ENCODE results near the gene HEXD. TPM values are rescaled to one million over a fixed set of nuclear protein-coding genes. Genes with fewer than 3 reads are reported as not detected.
"Not testable (repeated sequence)": the region's sequence is repeated elsewhere in the genome, so short reads cannot be mapped to it uniquely, and the experiment has no call there.

HEXD gene
- total RNA-seq, 2 donors from 2014 or later: 27.7 to 32.0 TPM

DNA sequence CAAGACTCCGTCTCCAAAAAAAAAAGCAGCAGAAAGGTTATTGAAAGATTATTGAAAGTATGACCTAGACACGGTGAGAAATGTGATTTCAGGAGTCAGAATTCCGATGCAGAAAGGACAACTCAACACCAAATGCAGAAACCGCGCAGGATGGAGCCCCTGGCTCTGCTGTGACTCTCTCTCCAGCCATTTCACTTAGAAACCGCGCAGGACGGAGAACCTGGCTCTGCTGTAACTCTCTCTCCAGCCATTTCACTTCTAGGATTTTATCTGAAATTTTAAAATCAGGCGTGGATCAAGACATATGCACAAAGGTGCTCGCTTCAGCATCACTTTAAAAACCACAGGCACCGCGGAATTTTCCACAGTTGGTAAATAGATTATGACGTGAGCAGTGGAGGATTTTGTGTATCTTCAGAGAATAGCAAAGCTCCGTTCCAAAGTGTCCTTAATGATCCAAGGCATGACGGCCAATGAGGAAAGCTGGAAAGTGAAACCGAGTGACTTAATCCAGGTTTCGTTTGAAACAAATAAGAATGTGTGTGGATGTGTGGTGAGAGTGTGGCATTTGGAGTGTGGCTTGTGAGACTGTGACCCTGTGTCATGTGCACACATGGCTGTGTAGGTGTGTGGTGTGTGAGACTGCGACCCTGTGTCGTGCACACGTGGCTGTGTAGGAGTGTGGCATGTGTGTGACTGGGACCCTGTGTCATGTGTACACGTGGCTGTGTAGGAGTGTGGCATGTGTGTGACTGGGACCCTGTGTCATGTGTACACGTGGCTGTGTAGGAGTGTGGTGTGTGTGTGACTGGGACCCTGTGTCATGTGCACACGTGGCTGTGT, 37.1 kb upstream of the HEXD start:
- ATAC-seq: no peak
- intact Hi-C loops (cut with DNase I, micrococcal nuclease): no loop called here
- no peak for DNase-seq

DNA sequence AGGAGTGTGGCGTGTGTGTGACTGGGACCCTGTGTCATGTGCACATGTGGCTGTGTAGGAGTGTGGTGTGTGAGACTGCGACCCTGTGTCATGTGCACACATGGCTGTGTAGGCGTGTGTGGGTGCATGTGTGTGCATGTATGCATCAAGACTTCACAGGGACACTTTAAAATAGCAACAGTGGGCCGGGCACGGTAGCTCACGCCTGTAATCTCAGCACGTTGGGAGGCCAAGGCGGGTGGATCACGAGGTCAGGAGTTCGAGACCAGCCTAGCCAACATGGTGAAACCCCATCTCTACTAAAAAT, 36.5 kb upstream of the HEXD start:
- DNase-seq; intact Hi-C loops (cut with DNase I, micrococcal nuclease); ATAC-seq: not testable (repeated sequence)

DNA sequence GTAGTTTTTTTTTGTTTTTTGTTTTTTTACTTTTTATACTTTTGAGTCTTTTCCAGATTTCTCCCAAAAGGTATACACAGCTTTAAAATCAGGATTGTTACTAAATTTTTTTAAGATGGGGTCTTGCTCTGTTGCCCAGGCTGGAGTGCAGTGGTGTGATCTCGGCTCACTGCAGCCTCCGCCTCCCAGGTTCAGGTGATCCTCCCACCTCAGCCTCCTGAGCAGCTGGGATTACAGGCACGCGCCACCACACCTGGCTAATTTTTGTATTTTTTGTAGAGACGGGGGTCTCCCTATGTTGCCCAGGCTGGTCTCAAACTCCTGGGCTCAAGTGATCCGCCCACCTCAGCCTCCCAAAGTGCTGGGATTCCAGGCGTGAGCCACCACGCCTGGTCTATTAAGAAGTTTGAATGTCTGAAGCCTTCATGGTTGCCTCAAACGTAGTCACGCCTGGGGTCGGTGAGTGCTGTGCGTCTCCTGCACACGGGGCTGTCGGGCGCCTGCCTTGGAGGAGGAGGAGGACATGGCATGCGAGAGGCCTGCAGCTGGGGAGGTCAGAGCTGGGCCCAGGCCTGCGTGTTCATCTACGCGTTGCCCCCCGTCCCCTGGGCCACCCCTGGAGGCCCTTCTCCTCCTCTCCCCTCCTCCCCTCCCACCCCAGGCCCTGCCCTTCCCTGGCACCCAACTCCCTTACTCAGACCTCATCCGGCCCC, 35.8 kb upstream of the HEXD start:
- intact Hi-C loops (cut with DNase I, micrococcal nuclease); DNase-seq; ATAC-seq: not testable (repeated sequence)

DNA sequence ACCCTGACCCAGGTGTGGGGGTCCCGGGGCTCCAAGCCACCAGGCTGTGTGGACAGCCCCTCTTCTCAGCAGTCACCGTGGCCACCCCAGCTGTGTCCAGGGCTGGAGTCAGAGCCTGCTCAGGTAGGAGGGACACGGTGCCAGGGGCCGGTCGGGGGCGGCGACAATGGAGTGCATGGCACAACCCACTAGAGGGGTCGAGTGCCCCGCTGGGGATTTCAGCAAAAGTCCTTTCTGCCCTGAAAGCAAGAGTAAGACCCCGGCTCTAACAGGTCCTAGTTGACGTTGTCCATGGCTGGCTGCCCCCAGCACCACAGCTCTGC, 35.3 kb upstream of the HEXD start:
- ATAC-seq (no peak), DNase-seq (no peak)
- intact Hi-C loops (cut with DNase I, micrococcal nuclease): no loop called here

DNA sequence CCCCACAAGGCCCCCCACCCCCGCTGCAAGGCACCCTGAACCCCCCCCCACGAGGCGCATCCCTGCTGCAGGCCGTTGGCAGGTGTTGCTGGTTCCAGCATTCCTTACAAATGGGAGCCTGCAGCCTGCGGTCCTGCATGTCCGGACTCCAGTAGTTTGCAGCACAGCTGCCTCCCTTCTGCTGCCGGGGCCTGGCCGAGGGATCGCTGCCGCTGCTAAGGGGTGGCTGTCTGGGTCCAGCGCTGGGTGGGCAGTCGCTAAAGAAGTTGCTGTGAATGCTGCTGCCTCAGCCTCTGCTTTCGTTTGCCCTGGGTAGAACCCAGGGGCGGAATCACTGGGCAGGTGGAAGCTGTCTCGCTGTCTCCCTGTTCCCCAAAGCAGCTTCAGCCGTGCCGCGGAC, 34.7 kb upstream of the HEXD start:
- DNase-seq (no peak), ATAC-seq (no peak)
- intact Hi-C loops (cut with DNase I, micrococcal nuclease): no loop called here

DNA sequence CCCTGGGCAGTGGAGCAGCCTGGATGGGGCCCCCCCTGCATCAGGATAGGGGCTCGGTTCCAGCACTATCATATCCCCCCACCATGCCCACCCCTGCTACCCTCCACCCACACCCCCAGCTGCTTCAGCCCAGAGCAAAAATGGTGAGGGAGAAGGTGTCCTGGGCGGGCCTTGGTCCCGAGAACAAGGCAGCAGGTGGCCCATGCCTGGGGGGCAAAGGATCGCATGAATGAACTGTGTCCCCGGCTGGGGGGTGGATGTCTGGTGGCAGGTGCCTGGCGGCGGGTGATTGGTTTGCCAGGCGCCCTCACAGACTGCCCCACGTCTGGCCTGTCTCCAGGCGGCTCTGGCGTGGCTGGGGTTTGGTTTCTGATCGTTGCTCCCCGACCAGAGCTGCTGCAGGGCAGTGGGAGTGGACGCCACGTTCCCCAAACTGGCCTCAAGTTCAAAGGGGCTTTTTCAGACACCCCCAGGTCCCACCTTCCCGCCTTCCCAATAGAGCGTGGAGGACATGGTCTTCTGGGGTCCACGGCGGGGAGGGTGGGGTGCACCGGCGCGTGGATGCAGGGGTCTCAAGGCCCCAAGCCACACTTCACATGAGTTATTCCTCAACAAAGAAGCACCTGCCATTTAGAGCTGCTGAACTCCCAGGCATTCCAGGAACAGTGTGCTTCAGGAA, 34.0 kb upstream of the HEXD start:
- DNase-seq: no peak
- no peak for ATAC-seq
- intact Hi-C loops (cut with DNase I, micrococcal nuclease): no loop called here

DNA sequence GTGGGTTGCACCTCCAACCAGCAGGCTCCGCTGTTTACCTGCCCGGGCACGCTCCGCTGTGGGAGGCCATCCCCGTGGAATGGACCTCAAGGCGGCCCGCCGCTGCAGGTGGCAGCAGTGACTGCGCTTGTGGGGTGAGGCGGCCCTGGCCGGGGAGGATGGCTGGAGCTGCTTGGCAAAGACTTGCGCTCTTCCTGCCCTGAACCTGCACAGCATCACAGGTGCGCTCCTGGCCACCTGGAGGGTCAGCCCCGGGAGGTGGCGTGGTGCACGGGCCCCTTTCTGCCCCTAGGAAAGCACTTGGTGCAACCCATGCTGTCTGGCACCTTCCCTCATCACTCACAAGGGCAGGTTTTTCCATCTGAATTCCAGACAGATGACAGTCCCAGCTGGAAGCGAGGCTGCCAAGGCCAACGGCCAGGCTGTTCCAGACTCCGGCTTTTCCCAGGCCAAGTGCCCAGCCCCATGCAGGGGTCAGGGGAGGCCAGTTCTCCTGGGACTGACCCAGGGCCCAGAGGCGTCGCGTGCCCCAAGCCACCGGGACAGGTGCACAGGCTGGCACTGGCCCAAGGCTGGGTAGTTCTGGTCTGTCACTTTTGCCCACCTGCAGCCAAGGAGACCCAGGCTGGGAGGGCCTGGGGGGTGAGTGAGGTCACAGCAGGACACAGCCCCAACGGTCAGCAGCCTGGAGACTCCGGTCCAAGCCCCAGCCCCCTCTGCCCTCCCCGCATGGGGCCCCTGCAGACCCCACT, 33.2 kb upstream of the HEXD start:
- DNase-seq: peak in 1 of 2 donors; percentile 61
- intact Hi-C loops (cut with DNase I, micrococcal nuclease): no loop called here
- peak; percentile 85 for ATAC-seq

DNA sequence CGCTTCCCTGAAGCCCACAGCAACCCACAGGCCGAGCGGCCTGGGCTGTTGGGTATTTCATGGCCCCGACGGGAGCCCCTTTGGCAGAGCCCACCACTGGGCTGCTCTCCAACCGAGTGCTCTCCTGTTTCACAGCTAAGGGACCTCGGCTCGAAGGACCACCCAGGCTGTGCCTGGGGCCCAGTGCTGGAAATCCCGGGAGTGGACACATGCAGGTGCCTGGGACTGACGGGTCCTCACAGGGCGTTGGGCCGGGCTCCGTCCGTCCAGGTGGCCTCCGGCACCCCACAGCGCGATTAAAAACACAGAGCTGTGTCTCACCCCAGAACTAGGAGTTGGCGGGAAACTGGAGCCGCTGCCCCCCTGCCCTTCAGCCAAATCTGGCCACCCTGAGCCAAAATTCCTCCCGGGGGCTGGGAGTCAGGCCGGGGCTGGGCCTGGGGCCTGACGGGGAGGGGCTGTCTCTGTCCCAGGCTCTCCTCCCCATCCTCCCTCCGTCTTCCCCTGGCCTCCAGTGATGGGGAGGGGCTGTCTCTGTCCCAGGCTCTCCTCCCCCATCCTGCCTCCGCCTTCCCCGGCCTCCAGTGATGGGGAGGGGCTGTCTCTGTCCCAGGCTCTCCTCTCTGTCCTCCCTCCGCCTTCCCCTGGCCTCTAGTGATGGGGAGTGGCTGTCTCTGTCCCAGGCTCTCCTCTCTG, 32.4 kb upstream of the HEXD start:
- no peak for ATAC-seq

DNA sequence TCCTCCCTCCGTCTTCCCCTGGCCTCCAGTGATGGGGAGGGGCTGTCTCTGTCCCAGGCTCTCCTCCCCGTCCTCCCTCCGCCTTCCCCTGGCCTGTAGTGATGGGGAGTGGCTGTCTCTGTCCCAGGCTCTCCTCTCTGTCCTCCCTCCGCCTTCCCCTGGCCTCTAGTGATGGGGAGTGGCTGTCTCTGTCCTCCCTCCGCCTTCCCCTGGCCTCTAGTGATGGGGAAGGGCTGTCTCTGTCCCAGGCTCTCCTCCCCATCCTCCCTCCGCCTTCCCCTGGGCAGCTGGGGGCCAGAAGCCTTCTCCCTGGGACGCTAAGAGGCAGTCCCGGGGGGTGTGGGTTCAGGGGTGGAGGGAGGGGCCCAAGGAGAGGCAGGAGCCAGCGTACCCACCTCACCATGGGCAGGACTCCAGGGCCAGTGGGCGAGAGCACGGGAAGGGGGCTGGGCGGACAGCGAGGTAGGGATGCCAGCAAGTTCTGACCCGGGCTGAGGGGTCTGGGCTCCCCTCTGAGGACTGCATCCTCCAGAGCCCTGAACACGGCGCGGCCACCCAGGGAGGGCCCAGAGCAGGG, 31.8 kb upstream of the HEXD start:
- intact Hi-C loops (cut with DNase I, micrococcal nuclease): no loop called here
- ATAC-seq: no peak
- DNase-seq: no peak

More for the DNA sequence above, 32.4 kb upstream of the HEXD start:
- intact Hi-C loops (cut with DNase I, micrococcal nuclease): no loop called here
- DNase-seq: no peak

DNA sequence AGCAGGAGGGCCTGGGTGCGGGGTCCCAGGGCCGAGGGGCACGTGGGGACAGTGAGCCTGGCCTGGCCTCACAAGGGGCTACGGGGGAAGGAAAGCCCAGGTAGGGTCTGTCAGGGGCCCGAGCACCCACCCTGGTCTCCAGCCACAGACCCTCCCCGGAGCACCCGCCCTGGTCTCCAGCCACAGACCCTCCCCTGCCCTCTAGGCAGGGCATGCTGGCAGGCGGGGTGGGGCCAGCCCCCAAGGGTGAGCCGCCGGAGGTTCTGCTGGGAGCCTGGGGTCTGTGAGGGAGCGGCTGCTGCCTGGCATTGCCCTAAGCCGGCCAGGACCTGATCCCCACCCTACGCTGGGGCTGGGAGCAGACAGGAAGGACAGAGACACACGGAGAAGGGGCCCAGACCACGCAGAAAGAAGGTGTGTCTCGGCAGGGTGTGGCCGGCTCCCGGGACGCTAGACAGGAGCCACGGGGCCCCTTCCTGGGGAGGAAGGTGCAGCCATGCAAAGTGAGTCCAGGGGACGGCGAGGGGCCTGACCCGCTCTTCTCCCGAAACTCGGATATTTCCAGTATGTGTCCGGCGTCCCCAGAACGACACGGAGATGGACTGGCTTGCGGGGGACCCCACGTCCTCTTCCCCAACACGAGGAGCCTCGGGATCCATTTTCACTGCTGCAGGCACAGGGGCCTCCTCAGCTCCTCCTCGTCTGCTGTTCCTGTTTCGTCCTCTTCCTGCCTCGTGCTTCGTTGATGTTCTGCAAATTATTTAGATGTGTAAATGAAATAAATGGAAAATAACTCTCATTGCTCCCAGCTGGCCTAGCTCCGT, 31.1 kb upstream of the HEXD start:
- no peak for DNase-seq
- intact Hi-C loops (cut with DNase I, micrococcal nuclease): no loop called here
- peak; percentile 34 for ATAC-seq

DNA sequence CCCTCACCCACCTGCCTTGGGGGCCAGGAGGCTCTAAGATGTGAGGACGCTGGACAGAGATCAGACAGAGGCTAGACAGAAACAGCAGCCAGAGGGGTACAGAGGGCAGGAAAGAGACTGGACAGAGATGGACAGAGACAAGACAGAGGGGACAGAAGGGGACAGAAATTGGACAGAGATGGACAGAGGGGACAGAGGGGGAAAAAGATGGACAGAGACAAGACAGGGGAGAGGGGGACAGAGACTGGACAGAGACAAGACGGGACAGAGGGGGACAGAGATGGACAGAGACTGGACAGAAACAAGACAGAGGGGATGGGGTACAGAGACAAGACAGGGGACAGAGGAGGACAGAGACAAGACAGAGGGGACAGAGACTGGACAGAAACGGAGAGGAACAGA, 30.4 kb upstream of the HEXD start:
- ATAC-seq (no peak), DNase-seq (no peak)

DNA sequence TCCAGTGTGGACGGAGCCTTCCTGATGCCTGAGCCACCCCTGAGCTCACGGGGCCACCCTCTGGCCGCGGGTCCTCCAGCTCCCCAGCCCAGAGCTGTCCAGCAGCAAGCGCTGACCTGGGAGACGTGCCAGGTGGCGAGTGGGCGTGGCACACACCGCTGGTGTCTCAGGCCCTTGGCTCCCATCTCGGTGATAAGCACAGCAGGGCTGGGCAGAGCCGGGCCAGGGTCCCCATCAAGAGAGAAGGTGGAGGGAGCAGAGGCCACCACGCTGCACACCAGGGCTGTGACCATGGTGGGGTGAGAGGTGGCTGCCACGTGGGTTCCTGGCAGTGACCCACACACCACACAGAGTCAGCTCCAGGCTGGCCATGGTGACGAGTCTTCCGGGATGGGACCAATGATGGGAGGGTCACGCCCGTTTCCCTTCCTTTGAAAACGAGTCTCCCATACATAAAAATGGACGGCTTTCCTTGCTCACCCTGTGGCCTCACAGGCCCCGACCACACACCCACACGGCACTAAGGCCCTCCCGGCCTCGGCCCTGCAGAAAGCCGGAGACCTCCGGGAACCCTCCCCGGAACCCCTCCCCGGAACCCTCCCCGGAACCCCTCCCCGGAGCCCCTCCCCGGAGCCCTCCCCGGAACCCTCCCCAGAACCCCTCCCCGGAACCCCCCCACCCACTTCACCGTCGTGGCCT, 29.8 kb upstream of the HEXD start:
- peak in 1 of 2 donors; percentile 74 for DNase-seq
- intact Hi-C loops (cut with DNase I, micrococcal nuclease): no loop called here
- peak; percentile 71 for ATAC-seq

More for the DNA sequence above, 30.4 kb upstream of the HEXD start:
- intact Hi-C loops (cut with DNase I, micrococcal nuclease): no loop called here

DNA sequence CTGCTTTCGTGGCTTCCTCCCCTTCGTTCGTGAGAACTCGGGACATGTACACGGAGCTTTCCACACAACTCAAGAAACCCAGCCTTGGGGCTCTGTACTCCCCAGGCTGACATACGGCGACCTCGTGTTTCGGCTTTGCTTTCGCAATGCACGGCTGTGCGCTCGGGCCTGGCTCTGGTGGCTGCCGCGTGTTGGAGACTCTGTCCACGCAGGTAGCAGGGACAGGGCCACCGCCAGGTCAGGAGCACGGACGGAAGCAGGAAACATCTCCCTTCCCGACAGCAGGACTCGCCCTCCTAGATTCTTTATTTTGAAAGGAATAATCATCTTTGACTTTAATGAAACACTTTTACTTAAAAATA, 29.2 kb upstream of the HEXD start:
- ATAC-seq: no peak
- DNase-seq: no peak
- intact Hi-C loops (cut with DNase I, micrococcal nuclease): no loop called here

DNA sequence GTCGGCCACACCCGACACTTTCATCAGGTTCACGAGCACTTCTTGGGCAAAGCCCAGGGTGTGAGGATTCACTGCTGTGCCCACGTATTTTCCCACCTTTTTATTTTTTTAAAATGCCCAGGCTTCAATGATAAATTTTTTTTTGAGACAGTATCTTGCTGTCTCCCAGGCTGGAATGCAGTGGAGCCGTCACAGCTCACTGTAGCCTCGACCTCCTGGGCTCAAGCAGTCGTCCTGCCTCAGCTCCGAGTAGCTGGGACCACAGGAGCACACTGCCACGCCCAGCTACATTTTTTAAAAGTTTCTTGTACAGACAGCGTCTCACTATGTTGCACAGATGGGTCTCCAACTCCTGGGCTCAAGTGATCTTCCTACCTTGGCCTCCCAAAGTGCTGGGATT, 28.8 kb upstream of the HEXD start:
- DNase-seq: no peak
- no peak for ATAC-seq
- intact Hi-C loops (cut with DNase I, micrococcal nuclease): no loop called here

DNA sequence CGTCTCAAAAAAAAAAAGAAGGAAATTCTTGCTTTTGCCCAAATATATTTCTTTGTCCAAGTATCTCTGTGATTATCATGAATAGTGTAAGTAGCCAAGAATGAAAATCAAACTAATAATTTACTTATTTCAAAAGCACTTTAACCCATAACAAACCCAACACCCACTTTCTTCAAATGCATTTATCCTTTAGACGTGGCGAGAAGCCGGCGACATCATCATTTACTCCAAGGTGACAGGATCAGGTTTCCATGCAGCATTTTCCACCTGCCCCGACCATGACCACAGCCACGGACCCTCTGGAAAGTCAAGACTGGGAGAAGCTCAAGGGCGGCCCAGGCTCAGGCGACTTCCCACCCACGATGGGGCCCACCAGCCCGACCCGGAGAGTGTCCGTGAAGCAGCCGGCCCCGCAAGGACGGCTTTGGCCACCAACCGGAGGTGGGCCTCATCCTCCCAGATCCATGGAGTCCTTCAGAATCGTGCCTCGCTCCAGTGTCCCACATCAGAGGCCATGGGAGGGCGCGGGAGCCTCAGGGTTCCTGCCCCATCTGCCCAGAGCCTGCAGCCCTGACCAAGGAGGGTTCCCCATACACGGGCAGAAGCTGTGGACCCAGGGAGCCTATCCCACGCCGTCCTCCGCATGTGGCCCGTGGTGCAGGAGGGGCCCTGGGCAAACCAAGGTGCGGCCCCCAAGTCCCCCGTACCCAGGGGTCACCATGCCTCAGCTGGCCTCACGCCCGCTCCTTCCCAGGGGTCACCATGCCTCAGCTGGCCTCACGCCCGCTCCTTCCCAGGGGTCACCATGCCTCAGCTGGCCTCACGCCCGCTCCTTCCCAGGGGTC, 27.9 kb upstream of the HEXD start:
- ATAC-seq (no peak), DNase-seq (no peak)
- intact Hi-C loops (cut with DNase I, micrococcal nuclease): no loop called here

DNA sequence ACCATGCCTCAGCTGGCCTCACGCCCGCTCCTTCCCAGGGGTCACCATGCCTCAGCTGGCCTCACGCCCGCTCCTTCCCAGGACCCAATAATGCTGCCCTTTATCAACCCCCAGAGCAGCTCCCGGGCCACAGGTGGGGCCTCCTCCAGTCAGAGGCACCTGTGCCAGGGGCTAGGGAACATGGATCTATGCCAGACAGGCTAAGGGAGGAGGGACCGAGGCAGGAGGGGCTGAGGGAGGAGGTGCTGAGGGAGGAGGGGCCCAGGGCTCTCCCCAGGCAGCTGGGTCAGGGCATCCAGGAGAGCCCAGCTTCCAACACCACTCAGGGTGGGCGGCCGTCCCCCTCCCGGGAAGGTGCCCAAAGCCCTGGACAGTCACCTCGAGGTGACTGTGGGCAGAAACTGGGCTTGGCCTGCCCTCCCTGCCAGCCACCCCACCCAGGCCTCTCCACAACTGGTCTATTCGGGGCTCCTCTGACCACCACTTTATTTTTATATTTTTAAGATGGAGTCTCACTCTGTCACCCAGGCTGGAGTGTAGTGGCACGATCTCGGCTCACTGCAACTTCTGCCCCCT, 27.2 kb upstream of the HEXD start:
- ATAC-seq: no peak
- intact Hi-C loops (cut with DNase I, micrococcal nuclease): no loop called here
- DNase-seq: no peak
